ENCODE data around the gene YPEL3. TPM values are rescaled to one million over a fixed set of nuclear protein-coding genes. Genes with fewer than 3 reads are reported as not detected.

Gene YPEL3
- total and polyA plus RNA-seq, 4 experiments from 2014 or later: 172 to 331 (median 265) TPM

- intact Hi-C loops (cut with micrococcal nuclease): no loop called here
- Mint-ChIP-seq H3K9me3 (no peaks in the 10 kb centered on the region), H3K36me3 (no peaks in the 10 kb centered on the region), H3K4me1 (peaks cover 12 to 27% (median 13%) of the 10 kb centered on the region in 4 donors), H3K4me3 (peak overlapping the region in 1 of 8 donors; percentile 60), H3K27me3 (no peaks in the 10 kb centered on the region), H3K27ac (peak overlapping the region in 1 of 7 donors; percentile 60)
- ChIA-PET POLR2A (ENCODE audit: partially characterized antibody) (interaction anchor here (0.7 to 2.2 kb wide), 3 partner anchors 23 to 43 kb away, joined by 3 to 28 read pairs (median 10); partner anchors contain the start of gene CORO1A), CTCF (ENCODE audit: partially characterized antibody) (interaction anchor here (1.7 kb wide), 1 partner anchor 268 kb away, joined by 6 read pairs; no protein-coding TSS in a partner anchor)
- peaks cover 20% of the 10 kb centered on the region for H3K4me1 ChIP-seq (ENCODE audit: insufficient read depth, low read length)
- no peaks in the 10 kb centered on the region for H3K9me3 ChIP-seq (ENCODE audit: control insufficient read depth in 1 of 2, low read length in 2 of 2)
- no peak for DNase-seq
- H3K4me3 ChIP-seq (ENCODE audit: low read length in 2 of 2): no peak overlapping the region
- H3K27ac ChIP-seq (ENCODE audit: low read depth, low read length): no peak overlapping the region
- no peaks in the 10 kb centered on the region for H3K27me3 ChIP-seq (ENCODE audit: insufficient read depth, low read length)
- no peaks in the 10 kb centered on the region for H3K36me3 ChIP-seq (ENCODE audit: insufficient read depth, low read length)
Measured at GRCh38 chr16:30141750-30142149, 45.7 kb upstream of the YPEL3 start.

GRCh38 chr16:30139583-30140481 is 43.8 kb upstream of the YPEL3 start:
- no peak for DNase-seq
- Histone ChIP-seq H3K4me3 (ENCODE audit: low read length in 2 of 2) (no peak overlapping the region), H3K36me3 (ENCODE audit: insufficient read depth, low read length) (no peaks in the 10 kb centered on the region), H3K9me3 (ENCODE audit: control insufficient read depth in 1 of 2, low read length in 2 of 2) (no peaks in the 10 kb centered on the region), H3K27ac (ENCODE audit: low read depth, low read length) (no peak overlapping the region), H3K27me3 (ENCODE audit: insufficient read depth, low read length) (no peaks in the 10 kb centered on the region), H3K4me1 (ENCODE audit: insufficient read depth, low read length) (peaks cover 20% of the 10 kb centered on the region)
- no peaks in the 10 kb centered on the region for H3K9me3 Mint-ChIP-seq
- peak overlapping the region in 7 of 8 donors; percentile 0 to 70 (median 28) for H3K4me3 Mint-ChIP-seq
- H3K27ac Mint-ChIP-seq: peak overlapping the region; percentile 1 to 85 (median 43)
- CTCF ChIA-PET (ENCODE audit: partially characterized antibody): interaction anchor here (0.8 to 1.6 kb wide), 5 partner anchors 10 to 74 kb away, joined by 3 to 11 read pairs (median 3); partner anchors contain the start of genes ALDOA and TBX6
- H3K27me3 Mint-ChIP-seq: no peaks in the 10 kb centered on the region
- intact Hi-C loops (cut with micrococcal nuclease): no loop called here
- POLR2A ChIA-PET (ENCODE audit: partially characterized antibody): interaction anchor here (0.6 to 2.6 kb wide), 7 partner anchors 27 to 234 kb away, joined by 3 to 17 read pairs (median 5); partner anchors contain the start of genes CORO1A, GDPD3, TBX6 and YPEL3
- no peaks in the 10 kb centered on the region for H3K36me3 Mint-ChIP-seq
- H3K4me1 Mint-ChIP-seq: peaks cover 12 to 21% (median 13%) of the 10 kb centered on the region in 4 donors

DNA sequence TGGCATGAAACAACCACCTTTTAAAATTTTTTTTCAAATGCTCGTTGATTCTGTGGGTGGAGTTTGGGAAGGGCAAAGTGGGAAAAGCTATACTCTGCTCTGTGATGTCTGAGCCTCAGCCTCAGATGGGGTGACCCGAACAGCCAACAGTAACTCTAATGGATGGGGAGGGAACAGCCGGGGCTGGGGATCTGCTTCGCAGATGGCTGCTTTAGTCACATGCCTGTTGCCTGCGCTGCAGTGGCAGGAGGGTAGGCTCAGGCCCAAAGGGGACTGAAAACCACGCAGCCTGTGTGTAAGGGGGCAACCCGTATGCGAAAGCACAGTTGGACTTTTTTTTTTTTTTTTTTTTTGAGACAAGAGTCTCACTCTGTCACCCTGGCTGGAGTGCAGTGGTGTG is 41.9 kb upstream of the YPEL3 start:
- intact Hi-C loops (cut with micrococcal nuclease): no loop called here
- Histone ChIP-seq H3K27me3 (ENCODE audit: insufficient read depth, low read length) (no peaks in the 10 kb centered on the region), H3K36me3 (ENCODE audit: insufficient read depth, low read length) (no peaks in the 10 kb centered on the region), H3K4me1 (ENCODE audit: insufficient read depth, low read length) (peaks cover 13% of the 10 kb centered on the region), H3K4me3 (ENCODE audit: low read length in 2 of 2) (no peak overlapping the region), H3K27ac (ENCODE audit: low read depth, low read length) (no peak overlapping the region), H3K9me3 (ENCODE audit: control insufficient read depth in 1 of 2, low read length in 2 of 2) (no peaks in the 10 kb centered on the region)
- Mint-ChIP-seq H3K4me1 (peaks cover 6 to 16% (median 8%) of the 10 kb centered on the region in 4 donors), H3K27ac (no peak overlapping the region), H3K27me3 (no peaks in the 10 kb centered on the region), H3K36me3 (no peaks in the 10 kb centered on the region), H3K4me3 (no peak overlapping the region), H3K9me3 (peaks cover 0 to 2% (median 0%) of the 10 kb centered on the region in 8 donors)
- ChIA-PET POLR2A (ENCODE audit: partially characterized antibody) (interaction anchor here (0.6 to 1.7 kb wide), 2 partner anchors 46 to 48 kb away, joined by 4 to 7 read pairs; partner anchors contain the start of gene CORO1A), CTCF (ENCODE audit: partially characterized antibody) (interaction anchor here (0.5 to 1.4 kb wide), 3 partner anchors 26 to 457 kb away, joined by 3 read pairs; no protein-coding TSS in a partner anchor)
- no peak for DNase-seq

DNA sequence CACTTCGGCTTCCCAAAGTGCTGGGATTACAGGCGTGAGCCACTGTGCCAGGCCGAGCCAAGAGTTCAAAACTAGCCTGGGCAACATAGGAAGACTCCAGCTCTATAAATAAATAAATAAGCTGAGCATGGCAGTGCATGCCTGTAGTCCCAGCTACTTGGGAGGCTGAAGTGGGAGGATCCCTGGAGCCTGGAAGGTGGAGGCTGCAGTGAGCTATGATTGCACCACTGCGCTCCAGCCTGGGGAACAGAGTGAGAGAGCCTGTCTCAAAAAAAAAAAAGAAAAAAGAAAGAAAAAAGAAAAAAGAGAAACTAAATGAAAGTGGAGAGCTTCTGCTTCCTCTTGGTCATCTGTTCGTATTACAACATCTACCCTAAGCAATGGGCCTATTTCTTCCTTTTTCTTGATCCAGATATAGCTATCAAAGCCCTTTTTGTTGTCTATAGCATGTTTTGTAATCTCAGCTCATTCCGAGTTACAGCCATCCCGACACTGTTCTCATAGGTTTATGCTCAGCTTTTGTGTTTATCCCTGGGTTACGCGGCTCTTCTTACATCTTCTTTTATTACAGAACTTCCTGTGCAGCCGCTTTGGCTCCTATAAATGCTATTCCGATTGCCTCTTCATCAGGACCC is 41.1 kb upstream of the YPEL3 start:
- H3K27me3 Mint-ChIP-seq: no peaks in the 10 kb centered on the region
- no peaks in the 10 kb centered on the region for H3K36me3 Mint-ChIP-seq
- peaks cover 0 to 3% (median 0%) of the 10 kb centered on the region in 8 donors for H3K9me3 Mint-ChIP-seq
- intact Hi-C loops (cut with micrococcal nuclease): no loop called here
- Histone ChIP-seq H3K4me1 (ENCODE audit: insufficient read depth, low read length) (peaks cover 13% of the 10 kb centered on the region), H3K27me3 (ENCODE audit: insufficient read depth, low read length) (no peaks in the 10 kb centered on the region), H3K4me3 (ENCODE audit: low read length in 2 of 2) (no peak overlapping the region), H3K36me3 (ENCODE audit: insufficient read depth, low read length) (no peaks in the 10 kb centered on the region), H3K9me3 (ENCODE audit: control insufficient read depth in 1 of 2, low read length in 2 of 2) (no peaks in the 10 kb centered on the region), H3K27ac (ENCODE audit: low read depth, low read length) (no peak overlapping the region)
- no peak overlapping the region for H3K27ac Mint-ChIP-seq
- ChIA-PET CTCF (ENCODE audit: partially characterized antibody) (interaction anchor here (0.5 to 1.4 kb wide), 3 partner anchors 25 to 458 kb away, joined by 3 read pairs; no protein-coding TSS in a partner anchor), POLR2A (ENCODE audit: partially characterized antibody) (interaction anchor here (0.6 to 1.7 kb wide), 2 partner anchors 46 to 49 kb away, joined by 4 to 7 read pairs; partner anchors contain the start of gene CORO1A)
- H3K4me3 Mint-ChIP-seq: no peak overlapping the region
- H3K4me1 Mint-ChIP-seq: peaks cover 6 to 16% (median 8%) of the 10 kb centered on the region in 4 donors
- DNase-seq: no peak

DNA sequence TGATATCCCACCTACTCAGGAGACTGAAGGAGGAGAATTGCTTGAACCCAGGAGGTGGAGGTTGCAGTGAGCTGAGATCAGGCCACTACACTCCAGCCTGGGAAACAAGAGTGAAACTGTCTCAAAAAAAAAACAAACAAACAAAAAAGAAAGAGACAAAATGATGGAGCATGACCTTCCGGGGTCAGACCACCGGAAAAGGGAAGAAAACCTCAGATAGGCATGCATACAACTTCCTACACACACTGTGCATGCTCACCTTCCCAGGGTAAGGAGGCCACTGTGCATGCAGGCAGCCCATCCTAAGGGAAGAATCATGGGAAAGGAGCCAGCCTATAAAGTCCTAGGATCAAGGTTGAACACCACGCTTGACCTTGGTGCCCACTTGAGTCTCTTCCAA is 36.6 kb upstream of the YPEL3 start:
- no peaks in the 10 kb centered on the region for H3K36me3 ChIP-seq (ENCODE audit: insufficient read depth, low read length)
- peaks cover 0 to 9% (median 3%) of the 10 kb centered on the region in 8 donors for H3K9me3 Mint-ChIP-seq
- H3K9me3 ChIP-seq (ENCODE audit: control insufficient read depth in 1 of 2, low read length in 2 of 2): no peaks in the 10 kb centered on the region
- H3K27ac Mint-ChIP-seq: no peak overlapping the region
- CTCF ChIA-PET (ENCODE audit: partially characterized antibody): no interaction called here
- H3K4me1 ChIP-seq (ENCODE audit: insufficient read depth, low read length): no peaks in the 10 kb centered on the region
- H3K36me3 Mint-ChIP-seq: no peaks in the 10 kb centered on the region
- no peak overlapping the region for H3K4me3 Mint-ChIP-seq
- intact Hi-C loops (cut with micrococcal nuclease): no loop called here
- no peak for DNase-seq
- no peaks in the 10 kb centered on the region for H3K27me3 Mint-ChIP-seq
- H3K27ac ChIP-seq (ENCODE audit: low read depth, low read length): no peak overlapping the region
- H3K4me3 ChIP-seq (ENCODE audit: low read length in 2 of 2): no peak overlapping the region
- POLR2A ChIA-PET (ENCODE audit: partially characterized antibody): no interaction called here
- peaks cover 0 to 9% (median 4%) of the 10 kb centered on the region in 4 donors for H3K4me1 Mint-ChIP-seq
- no peaks in the 10 kb centered on the region for H3K27me3 ChIP-seq (ENCODE audit: insufficient read depth, low read length)

GRCh38 chr16:30131869-30132475 is 36.0 kb upstream of the YPEL3 start:
- Mint-ChIP-seq H3K4me3 (no peak overlapping the region), H3K9me3 (peaks cover 0 to 9% (median 3%) of the 10 kb centered on the region in 8 donors), H3K27ac (no peak overlapping the region), H3K4me1 (peaks cover 0 to 9% (median 4%) of the 10 kb centered on the region in 4 donors), H3K36me3 (no peaks in the 10 kb centered on the region), H3K27me3 (no peaks in the 10 kb centered on the region)
- Histone ChIP-seq H3K4me1 (ENCODE audit: insufficient read depth, low read length) (no peaks in the 10 kb centered on the region), H3K27me3 (ENCODE audit: insufficient read depth, low read length) (no peaks in the 10 kb centered on the region), H3K36me3 (ENCODE audit: insufficient read depth, low read length) (no peaks in the 10 kb centered on the region), H3K27ac (ENCODE audit: low read depth, low read length) (no peak overlapping the region), H3K4me3 (ENCODE audit: low read length in 2 of 2) (no peak overlapping the region), H3K9me3 (ENCODE audit: control insufficient read depth in 1 of 2, low read length in 2 of 2) (no peaks in the 10 kb centered on the region)
- no peak for DNase-seq
- CTCF ChIA-PET (ENCODE audit: partially characterized antibody): no interaction called here
- intact Hi-C loops (cut with micrococcal nuclease): no loop called here
- POLR2A ChIA-PET (ENCODE audit: partially characterized antibody): interaction anchor here (0.9 to 1.6 kb wide), 2 partner anchors 52 to 54 kb away, joined by 3 to 5 read pairs; partner anchors contain the start of gene CORO1A

Measured in CD4-positive, alpha-beta memory T cell (primary cell).